SKM-1 treated with dmso at 0.1 percent for 144 hours (cell line): ENCODE data around the gene RASL10A.
A peak's percentile ranks its signal among the peaks of the same experiment; 100 is the strongest.

Source experiments
- DNase-seq: peaks from one replicate; lab custom pipeline; 2025; ENCODE audit not compliant: unreplicated experiment; lab: John Stamatoyannopoulos, UW

The RASL10A gene

DNA sequence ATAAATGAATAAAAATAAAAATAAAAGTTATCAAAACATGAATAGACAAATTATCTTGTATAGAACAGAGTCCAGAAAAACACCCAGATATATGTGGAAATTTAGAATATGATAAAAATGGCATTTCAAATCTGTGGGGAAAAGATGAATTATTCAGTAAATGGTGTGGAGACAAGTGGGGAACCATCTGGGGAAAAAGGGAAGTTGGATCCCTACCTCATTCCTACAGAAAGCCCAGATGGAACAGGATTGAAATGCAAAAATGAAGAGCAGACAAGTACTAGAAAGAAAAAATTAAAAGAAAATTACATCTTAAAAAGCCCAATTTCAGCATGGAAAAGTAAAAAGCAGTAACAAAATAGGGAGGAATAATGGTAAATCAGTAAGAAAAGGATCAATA is 8.1 kb upstream of the RASL10A start:
- DNase-seq = no peak

DNA sequence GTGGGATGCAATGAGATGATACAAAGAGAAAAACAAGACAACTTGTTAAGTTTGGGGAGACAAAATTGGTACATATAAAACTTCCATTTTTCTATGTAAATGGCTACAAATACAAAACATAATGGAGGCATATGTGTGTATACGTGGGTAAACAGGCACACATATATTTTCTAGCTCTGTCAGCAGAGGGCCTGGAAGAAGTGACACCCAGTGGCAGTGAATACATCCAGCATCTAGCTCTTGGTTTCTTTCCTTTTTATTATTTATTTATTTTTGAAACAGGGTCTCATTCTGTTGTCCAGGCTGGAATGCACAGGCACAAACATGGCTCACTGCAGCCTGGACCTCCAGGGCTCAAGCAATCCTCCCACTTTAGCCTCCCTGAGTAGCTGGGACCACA is 5.0 kb upstream of the RASL10A start:
- no peak for DNase-seq

DNA sequence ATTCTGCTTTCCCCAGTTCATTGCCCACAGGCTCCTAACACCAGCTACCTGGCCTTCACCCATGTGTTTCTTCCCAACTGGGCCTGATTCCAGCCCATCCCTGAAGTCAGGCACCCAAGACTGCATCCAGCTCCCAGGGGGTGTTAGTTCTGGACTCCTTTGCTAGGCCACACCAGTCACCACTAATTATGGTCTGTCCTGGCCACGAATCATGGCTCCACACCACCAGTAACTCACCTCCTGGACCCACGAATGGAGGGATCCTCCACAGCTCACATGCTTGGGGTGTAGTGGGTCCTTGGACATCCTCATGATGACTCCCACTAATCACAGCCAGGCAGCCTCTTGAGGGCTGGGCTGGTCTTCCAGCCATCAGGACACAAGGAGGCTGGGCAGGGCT is 3.6 kb upstream of the RASL10A start:
- DNase-seq = no peak

DNA sequence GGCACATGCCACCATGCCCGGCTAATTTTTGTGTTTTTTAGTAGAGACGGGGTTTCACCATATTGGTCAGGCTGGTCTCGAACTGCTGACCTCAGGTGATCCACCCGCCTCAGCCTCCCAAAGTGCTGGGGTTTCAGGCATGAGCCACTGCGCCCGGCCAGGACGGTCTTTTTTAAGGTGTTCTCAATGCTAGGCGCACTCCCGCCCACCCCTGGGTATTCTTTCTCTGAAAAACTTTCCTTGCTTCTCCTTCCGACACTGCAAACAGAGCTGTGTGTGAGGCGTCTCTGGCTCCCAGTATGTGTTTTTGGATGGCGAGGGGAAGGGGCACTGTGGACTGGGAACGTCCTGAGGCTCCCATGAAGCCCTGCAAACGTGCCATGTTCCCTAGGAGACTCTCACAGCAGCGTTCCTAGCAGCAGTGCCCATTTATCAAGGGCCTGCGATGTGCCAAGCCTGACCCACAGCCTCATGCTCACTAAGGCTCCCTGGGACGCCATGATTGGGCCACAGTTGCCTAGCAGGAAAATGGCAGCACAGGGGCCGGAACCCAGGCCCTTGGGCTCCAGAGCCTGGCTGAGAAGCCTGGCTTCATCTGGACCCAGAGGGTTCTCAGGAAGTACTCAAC is 2.4 kb upstream of the RASL10A start:
- DNase-seq = no peak

DNA sequence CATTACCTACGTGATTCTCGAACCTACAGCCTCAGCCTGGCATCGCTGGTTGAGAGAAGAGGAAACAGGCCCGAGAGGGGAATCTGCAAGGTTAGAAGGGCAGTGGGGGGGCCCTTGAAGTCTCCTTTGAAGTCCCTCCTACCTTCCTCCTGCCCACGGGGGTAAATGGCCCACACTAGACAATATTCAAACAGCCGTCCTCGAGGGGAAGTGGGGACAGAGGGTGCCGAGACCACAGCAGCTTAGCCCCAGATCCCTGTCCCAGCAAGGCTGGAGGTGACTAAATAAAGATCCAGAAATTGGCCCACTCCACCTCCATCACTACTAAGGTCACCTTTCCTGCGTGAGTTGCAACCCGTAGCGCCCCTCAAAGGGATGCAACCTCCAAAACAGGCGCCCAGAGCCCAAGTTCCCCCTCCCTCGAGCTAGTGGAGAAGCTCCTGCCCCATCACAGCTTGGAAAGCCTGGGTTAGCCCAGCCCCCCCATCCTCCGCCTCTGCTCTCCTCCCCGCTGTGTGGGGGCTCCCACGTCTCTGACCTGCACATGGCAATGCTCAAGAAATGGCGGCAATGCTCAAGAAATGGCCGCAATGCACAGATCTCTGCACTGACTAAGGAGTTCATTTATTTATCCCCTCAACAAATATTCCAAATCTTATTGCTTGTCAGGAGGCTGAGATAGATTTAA is 788 bp upstream of the RASL10A start:
- no peak for DNase-seq

DNA sequence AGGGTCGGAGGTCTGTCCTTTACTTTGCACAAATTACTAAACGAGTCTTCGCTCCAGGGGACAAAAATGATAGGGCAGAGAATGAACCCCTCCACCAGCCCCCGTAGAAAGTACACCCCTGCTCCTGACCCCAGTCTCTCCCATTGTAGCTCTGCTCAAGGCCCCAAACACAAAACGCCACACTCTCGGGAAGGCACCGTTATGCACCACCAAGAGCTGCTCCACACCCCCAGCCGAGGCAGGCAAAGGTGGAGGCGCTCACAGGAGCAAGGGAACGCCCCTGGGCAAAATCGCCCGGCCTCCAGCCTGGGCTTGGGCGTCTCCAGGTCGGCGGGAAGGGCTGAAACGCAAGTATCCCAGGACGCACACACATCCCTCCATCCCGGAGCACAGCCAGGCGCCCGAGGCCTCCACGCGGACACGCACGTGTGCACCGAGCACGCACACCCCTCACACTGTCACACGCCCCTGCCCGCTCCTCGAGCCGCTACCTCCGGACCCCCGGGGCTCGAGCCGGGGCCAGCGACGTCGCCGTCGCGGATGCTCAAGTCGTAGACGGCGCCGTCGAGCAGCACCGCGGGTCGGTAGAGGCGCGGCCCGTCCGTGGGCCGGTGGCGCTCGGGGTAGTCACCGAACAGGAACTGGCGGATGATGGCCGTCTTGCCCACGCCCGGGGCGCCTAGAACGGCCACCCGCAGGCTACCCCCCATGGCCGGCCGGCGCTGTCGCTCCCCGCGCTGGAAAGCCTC is 786 bp downstream of the RASL10A start:
- DNase-seq = no peak

DNA sequence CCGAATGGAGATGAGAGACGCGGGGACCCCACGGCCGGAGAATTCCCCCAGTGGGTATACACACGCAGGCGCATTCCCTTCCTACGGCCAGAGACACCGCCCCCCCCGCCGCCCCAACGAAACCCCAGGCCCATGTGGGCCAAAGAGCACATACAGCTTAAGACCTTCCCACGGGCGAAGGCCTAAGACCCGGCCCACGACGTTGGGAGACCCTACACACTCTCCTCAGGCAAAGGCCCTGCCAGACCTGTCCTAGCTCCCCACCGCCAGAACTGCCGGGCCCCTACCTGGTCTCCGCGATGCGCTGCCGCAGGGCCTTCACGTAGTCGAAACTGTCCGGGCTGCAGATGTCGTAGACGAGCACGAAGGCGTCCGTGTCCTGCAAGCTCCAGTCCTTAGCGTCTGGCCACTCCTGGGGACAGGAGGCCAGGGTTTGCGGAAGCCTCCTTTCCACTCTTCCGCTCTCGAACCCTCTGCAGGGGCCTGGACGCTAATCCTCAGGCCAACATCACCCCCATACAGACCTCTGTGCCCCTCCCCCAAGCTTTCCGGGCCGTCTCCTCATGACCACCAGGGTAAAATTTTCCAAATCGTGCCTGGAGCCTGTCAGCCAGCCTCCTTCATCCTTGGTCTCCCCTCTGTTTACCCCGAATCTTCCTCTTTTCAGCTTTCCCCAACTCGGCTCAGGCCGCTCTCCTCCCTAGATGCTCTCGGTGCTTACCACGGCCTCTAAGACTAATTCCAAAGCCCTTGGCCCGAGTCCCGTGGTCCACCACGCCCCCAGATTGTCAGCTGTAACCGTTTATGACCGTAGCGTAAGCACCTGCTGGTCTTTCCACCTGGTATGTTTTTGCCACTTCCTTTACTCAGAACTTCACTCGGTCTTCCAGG is 1.7 kb downstream of the RASL10A start:
- no peak for DNase-seq

DNA sequence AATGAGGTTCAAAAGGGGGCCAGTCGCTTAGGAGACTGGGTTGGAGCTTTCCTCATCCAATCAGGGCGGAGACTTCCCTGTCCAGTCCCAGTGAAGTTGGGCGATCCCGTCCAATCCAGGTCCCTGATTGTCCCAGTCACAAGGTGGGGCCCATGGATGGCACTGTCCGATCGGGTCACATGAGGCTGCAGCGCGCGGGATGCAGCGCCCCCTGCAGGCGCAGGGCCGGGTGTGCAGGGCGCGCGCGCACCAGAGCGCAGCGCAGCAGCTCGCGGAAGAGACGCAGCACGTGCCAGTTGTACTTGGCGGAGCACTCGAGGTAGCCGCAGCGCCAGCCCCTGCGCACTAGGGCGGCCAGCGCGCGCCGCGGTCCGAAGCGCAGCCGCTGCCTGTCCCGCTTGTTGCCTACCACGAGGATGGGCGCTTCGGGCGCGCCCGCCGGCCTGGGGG is 2.3 kb downstream of the RASL10A start:
- DNase-seq = no peak

DNA sequence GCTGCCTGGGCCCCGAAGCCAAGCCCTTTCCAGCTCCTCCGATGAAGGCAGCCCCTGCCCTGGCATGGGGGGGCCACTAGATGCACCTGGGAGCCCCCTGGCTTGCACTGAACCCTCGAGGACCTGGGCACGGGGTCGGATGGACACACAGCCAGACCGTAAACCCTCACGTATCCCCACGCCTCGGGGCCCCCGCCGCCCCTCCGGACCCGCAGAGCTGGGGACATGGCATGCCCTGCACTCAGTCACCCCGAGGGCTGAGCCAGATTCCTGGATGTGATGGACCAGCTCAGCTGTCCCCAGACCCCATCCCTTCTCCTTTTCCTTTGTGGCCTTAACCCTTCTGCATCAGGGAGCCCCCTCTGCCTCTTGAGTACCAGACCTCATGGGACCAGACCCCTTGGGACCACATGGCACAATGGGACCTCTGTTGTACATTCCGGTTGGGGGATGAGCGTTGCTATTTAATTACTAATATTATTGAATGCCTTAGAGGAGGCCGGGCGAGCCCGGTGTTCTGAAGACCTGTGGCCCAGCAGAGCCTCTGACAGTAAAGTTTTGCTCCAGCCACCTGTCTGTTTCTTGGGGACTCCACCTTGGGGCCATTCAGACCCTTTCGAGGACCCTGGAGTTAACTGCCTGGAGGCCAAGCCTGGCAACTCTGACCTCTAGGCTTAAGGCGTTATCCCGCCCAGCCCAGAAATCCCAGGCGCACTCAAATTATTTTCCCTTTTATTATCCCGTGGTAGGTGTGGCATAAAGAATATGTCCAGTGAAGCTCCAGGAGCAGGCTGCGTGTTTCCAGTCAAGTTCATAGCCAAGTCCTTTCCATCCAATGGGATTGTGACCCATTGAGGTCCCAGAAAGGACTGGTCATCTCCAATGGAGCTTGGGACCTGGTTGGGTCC is 3.0 kb downstream of the RASL10A start:
- no peak for DNase-seq

DNA sequence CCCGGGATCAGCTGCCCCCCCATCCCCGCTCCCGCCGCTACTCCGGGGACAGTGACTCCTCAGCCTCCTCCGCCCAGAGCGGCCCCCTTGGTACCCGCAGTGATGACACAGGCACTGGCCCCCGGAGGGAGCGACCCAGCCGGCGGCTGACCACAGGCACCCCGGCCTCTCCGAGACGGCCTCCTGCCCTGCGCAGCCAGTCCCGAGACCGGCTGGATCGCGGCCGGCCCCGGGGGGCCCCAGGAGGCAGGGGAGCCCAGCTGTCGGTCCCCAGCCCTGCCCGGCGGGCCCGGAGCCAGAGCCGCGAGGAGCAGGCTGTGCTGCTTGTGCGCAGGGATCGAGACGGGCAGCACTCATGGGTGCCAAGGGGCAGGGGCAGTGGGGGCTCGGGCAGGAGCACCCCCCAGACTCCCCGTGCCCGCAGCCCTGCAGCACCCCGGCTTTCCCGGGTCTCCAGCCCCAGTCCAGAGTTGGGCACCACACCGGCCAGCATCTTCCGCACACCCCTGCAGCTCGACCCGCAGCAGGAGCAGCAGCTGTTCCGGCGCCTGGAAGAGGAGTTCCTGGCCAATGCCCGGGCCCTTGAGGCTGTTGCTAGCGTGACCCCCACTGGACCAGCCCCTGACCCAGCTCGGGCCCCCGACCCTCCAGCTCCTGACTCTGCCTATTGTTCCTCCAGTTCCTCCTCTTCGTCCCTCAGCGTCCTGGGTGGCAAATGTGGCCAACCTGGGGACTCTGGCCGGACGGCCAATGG is 3.9 kb downstream of the RASL10A start:
- DNase-seq = no peak

DNA sequence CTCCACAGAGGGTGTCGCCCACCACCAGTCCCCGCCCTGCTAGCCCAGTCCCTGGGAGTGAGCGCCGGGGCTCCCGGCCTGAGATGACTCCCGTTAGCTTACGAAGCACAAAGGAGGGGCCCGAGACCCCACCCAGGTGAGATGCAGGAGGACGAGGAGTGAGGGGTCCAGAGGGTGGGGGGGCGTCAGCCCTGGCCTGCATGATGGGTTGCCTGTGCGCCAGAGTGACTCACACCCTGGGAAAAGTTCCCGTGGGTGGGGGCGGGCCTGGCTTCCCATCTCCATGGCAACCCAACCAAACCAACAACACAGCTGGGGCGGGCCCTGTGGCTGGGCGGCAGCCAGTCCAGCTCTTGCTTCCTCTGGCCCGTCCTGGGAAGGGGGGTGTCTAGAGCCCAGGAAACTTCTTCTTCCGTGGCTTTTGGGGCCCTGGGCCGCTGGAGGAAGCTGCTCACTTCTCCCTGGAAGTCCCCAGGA is 4.6 kb downstream of the RASL10A start:
- DNase-seq = peak; percentile 74

DNA sequence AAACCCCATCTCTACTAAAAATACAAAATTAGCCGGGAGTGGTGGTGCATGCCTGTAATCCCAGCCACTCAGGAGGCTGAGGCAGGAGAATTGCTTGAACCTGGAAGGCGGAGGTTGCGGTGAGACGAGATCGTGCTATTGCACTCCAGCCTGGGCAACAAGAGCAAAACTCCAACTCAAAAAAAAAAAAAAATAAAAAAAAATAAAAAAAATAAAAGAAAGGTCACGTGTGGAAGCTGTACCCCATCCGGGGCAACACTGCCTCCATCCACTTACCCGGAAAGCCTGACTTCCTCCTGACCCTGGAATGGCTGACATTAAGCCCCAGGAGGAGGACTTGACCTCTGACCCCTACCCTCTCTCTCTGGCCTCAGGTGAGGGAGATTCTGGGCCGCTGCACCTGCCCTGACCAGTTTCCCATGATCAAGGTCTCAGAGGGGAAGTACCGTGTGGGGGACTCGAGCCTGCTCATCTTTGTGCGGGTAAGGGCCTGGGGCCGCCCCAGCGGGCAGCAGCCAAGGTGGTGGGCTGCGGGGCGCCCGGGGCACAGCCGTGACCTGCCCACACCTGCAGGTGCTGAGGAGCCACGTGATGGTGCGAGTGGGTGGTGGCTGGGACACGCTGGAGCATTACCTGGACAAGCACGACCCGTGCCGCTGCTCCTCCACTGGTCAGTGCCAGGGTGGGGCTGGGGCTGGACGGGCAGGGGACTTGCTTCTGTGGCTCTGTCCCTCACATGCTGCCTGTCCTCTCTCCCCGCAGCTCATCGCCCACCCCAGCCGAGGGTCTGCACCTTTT is 5.2 kb downstream of the RASL10A start:
- DNase-seq = no peak

DNA sequence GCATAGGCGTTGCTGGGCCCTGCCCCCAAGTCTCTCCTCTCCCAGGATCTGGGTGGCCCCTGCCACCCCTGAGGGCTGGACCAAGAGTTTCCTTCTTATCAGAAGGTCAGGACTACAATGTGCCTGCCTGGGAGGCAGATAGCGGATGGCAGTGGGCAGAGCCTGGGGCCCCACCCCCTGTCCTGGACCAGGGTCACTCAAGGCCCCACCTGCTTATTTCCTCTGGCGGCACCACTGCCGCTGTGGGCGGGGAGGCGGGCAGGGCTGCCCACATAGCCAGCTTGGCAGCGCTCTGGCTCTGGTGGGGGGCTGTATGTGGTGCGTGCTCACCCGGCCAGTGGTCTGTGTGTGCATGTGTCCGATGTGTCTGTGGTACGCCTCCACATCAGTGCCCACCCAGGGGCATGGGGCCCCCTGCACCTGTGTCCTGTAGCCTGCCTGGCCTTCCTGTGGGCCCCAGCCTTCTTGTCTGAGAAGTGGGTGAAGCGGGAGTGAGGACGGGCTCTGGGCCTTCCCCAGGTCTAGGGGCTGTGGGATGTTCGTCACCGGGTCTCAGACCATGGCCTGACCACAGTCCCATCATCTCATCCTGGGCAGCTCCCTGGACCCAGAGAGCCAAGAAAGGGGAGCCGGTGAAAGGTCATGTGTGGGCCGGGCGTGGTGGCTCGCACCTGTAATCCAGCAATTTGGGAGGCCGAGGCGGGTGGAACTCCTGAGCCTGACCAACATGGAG is 6.0 kb downstream of the RASL10A start:
- DNase-seq = no peak

DNA sequence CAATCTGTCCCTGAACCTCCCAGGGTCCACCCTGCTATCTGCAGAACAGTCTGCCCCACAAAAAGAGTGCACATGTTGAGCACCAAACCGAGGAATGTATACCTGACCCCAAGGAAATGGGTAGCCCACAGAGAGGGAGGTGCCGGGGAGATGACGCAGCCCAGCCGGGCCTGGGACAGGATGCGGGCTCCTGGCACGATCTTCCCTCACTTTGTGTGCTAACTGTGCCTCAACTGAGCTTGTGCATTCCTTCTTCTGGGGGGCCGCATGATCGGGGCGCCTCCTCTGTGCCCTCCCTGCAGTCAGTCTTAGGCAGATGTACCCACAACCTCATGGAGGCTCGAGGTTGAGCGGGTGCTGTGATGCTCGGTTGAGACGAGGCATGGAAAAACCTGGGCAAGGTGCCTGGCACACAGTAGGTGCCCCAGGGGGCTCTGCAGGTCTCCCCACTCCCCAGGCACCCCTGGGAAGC is 6.7 kb downstream of the RASL10A start:
- no peak for DNase-seq

DNA sequence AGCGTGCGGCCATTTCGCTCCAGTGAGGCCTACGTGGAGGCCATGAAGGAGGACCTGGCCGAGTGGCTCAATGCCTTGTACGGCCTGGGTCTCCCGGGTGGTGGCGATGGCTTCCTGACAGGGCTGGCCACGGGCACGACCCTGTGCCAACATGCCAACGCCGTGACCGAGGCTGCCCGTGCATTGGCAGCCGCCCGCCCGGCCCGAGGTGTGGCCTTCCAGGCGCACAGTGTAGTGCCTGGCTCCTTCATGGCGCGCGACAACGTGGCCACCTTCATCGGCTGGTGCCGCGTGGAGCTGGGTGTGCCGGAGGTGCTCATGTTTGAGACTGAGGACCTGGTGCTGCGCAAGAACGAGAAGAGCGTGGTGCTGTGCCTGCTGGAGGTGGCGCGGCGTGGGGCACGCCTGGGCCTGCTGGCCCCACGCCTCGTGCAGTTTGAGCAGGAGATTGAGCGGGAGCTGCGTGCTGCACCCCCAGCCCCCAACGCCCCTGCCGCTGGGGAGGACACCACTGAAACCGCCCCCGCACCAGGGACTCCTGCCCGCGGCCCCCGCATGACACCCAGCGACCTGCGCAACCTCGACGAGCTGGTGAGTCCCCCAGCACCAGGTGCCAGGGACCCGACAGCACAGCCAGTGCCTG is 7.2 kb downstream of the RASL10A start:
- DNase-seq = no peak

DNA sequence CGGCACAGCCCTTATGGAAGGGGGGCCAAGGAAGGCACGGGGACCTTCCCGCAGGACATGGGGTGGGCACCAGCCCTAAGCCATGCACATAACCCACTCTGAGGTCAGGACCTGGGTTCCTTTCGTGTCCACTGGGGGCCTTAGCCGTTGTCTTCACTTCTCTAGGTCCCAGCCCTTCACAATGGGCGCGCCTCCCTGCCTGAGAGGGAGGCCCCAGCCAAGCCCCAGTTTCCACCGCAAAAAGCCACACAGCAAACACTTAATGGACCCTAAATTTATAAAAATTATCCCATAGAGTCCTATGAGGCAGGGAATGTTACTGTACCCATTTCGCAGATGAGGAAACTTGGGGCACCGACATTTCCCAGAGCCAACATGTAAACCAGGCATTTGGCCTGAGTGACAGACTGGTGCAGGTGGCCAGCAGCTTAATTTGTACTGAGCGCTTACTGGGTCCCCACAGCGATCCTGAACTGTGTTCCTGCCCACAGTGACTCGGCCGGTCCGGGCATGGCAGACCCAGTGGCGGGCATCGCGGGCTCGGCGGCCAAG is 7.8 kb downstream of the RASL10A start:
- DNase-seq = no peak
